ENCODE measurements around the gene PLAAT2. TPM values are rescaled to one million over a fixed set of nuclear protein-coding genes. Genes with fewer than 3 reads are reported as not detected.

The PLAAT2 gene
- total and polyA plus RNA-seq, 12 donors = 0.35 to 3.7 TPM; not detected in 10

DNA sequence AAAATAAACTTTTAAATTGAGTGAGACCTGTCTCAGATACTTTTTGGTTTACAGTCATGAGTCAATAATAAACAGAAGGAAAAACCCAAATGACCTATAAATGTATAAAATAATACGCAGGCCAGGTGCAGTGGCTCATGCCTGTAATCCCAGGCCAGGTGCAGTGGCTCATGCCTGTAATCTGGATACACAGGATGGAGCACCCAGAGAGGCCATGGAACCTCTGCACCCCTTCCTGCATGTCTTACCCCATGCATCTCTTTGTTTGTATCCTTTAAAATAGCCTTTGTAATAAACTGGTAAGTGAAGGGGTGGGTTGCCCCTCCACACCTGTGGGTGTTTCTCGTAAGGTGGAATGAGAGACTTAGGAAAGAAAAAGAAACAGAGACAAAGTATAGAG, 35.5 kb downstream of the PLAAT2 start:
- no peak for DNase-seq
- WGBS, 2 donors = 88 to 94% methylated on average over 2 of the region's 2 CpGs
- Histone ChIP-seq H3K27me3 (peaks cover 0 to 6% (median 0%) of the 10 kb centered on the region in 7 donors), H3K27ac (no peak overlapping the region), H3K4me1 (peaks cover 0 to 15% (median 0%) of the 10 kb centered on the region in 9 donors), H3K4me3 (no peak overlapping the region), H3K36me3 (no peaks in the 10 kb centered on the region), H3K9me3 (peaks cover 0 to 17% (median 0%) of the 10 kb centered on the region in 11 donors)
- intact Hi-C loops (cut with DNase I) = no loop called here
- TF ChIP-seq, protein P1, sequence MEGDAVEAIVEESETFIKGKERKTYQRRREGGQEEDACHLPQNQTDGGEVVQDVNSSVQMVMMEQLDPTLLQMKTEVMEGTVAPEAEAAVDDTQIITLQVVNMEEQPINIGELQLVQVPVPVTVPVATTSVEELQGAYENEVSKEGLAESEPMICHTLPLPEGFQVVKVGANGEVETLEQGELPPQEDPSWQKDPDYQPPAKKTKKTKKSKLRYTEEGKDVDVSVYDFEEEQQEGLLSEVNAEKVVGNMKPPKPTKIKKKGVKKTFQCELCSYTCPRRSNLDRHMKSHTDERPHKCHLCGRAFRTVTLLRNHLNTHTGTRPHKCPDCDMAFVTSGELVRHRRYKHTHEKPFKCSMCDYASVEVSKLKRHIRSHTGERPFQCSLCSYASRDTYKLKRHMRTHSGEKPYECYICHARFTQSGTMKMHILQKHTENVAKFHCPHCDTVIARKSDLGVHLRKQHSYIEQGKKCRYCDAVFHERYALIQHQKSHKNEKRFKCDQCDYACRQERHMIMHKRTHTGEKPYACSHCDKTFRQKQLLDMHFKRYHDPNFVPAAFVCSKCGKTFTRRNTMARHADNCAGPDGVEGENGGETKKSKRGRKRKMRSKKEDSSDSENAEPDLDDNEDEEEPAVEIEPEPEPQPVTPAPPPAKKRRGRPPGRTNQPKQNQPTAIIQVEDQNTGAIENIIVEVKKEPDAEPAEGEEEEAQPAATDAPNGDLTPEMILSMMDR (IDR thresholded peaks at IDR 0.05) = no peak
- no peak for ATAC-seq

DNA sequence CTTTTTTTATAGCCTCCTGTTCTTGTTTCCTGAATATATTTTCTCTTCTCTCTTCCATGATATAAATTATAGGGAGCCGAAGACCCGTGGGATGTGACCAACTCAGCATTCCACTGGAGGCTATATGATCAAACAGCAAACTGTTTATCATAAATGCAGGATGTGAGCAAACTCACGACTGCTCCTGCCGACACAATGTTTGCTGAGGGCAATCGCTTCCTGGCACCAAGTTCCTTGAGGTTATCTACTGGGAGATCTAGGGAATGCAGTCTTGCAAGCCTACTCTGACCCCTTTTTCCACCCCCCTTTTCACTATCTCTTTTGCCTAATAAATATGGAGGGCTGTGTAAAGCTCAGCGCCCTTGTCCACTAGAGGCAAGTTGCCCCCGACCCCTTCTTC, 40.0 kb downstream of the PLAAT2 start:
- Histone ChIP-seq H3K36me3 (no peaks in the 10 kb centered on the region), H3K4me1 (no peaks in the 10 kb centered on the region), H3K27ac (no peak overlapping the region), H3K9me3 (peaks cover 0 to 18% (median 0%) of the 10 kb centered on the region in 11 donors), H3K27me3 (peaks cover 0 to 6% (median 0%) of the 10 kb centered on the region in 7 donors), H3K4me3 (no peak overlapping the region)
- WGBS, 2 donors = 80 to 87% methylated on average over 7 of the region's 7 CpGs
- ATAC-seq (no peak), DNase-seq (no peak)
- intact Hi-C loops (cut with DNase I) = no loop called here
- TF ChIP-seq, protein P1 (IDR thresholded peaks at IDR 0.05) = no peak

DNA sequence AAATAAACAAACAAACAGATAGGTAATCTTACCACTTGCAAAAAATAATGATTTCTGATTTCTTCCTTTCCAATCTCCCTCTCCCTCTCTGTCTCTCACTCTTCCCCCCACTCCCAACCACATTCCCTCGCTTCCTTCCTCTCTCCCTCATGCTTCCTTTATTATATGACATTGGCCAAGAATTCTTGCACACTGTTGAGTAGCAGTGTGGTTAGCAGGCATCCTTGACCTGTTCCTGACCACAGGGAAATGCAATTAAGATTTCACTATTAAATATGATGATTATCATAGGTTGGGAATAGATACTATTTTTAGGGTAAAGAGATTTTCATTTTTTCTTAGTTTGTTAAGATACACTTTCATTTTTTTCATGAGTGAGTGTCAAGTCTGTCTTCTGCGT, 41.3 kb downstream of the PLAAT2 start:
- ATAC-seq (no peak), DNase-seq (no peak)
- no peaks in the 10 kb centered on the region for H3K36me3 ChIP-seq
- intact Hi-C loops (cut with DNase I) = loop anchor here in 1 of 10 donors (1.0 kb wide), 1 partner anchor 10 kb away; no protein-coding TSS in a partner anchor
- H3K27ac ChIP-seq = no peak overlapping the region
- H3K4me1 ChIP-seq = no peaks in the 10 kb centered on the region
- WGBS, 2 donors = 80 to 84% methylated on average over 2 of the region's 2 CpGs
- TF ChIP-seq, protein P1 (IDR thresholded peaks at IDR 0.05) = no peak
- H3K27me3 ChIP-seq = no peaks in the 10 kb centered on the region
- peaks cover 0 to 18% (median 0%) of the 10 kb centered on the region in 11 donors for H3K9me3 ChIP-seq
- no peak overlapping the region for H3K4me3 ChIP-seq

DNA sequence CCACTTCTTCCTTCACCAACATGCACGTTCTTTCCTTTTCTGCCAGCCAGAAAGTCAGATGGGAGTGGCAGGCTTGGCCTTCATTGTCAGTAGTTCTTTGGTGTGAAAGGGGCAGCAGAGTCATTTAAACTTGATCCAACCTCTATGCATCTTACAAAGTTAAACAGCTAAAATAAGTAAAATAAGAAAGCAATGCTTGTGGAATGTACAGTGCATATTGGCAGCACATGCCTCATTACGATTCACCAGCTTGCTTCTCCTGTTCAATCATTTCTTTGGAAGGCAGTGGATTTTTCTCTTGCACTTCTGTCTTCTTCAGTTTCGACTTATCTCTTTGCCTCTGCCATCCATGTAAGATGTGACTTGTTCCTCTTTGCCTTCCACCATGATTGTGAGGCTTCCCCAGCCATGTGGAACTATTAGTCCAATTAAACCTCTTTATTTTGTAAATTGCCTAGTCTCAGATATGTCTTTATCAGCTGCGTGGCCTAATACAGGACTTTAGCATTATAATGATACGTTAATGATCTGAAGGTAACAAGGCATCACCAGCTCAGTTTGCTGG, 42.5 kb downstream of the PLAAT2 start:
- peaks cover 0 to 18% (median 0%) of the 10 kb centered on the region in 11 donors for H3K9me3 ChIP-seq

More for the DNA sequence above, 42.5 kb downstream of the PLAAT2 start:
- 82 to 85% methylated on average over 5 of the region's 5 CpGs for WGBS, 2 donors
- no peak overlapping the region for H3K27ac ChIP-seq
- TF ChIP-seq, protein P1 (IDR thresholded peaks at IDR 0.05) = no peak
- H3K4me3 ChIP-seq = no peak overlapping the region
- H3K27me3 ChIP-seq = no peaks in the 10 kb centered on the region
- no peaks in the 10 kb centered on the region for H3K4me1 ChIP-seq
- ATAC-seq (no peak), DNase-seq (no peak)
- no peaks in the 10 kb centered on the region for H3K36me3 ChIP-seq
- intact Hi-C loops (cut with DNase I) = loop anchor here in 1 of 10 donors (1.0 kb wide), 1 partner anchor 12 kb away; no protein-coding TSS in a partner anchor
